Upper lobe of left lung (tissue), 6 donors: ENCODE data around the gene NBAS. TPM values are rescaled to one million over a fixed set of nuclear protein-coding genes. Genes with fewer than 3 reads are reported as not detected.
"Not testable (repeated sequence)": the region's sequence is repeated elsewhere in the genome, so short reads cannot be mapped to it uniquely, and the experiment has no call there.

Experiments
- ATAC-seq, 2 donors: fragments of 200-7000 bp; cut with Tn5 transposase; one replicate each; pipeline ENCODE4 v1.9.1; 2022; ENCODE audit warnings: mild to moderate bottlenecking in 2 of 2, moderate library complexity in 2 of 2; ENCODE audit not compliant: low FRiP score in 2 of 2
- DNase-seq, 2 donors: peaks; one replicate each; pipeline ENCODE4 v3.0.0-alpha.2; 2019 to 2020
- H3K27ac ChIP-seq, 4 donors: fragments of 200-600 bp; sonication (generic); one replicate each; pipeline ENCODE4 v1.5.1; 2016 to 2019
- H3K27me3 ChIP-seq, 4 donors: fragments of 200-600 bp; sonication (generic); one replicate each; pipeline ENCODE4 v1.5.1; 2017 to 2019
- H3K36me3 ChIP-seq, 4 donors: fragments of 200-600 bp; sonication (generic); one replicate each; pipeline ENCODE4 v1.5.1; 2016 to 2019
- H3K4me1 ChIP-seq, 4 donors: fragments of 200-600 bp; sonication (generic); one replicate each; pipeline ENCODE4 v1.5.1; 2018 to 2019
- H3K4me3 ChIP-seq, 4 donors: fragments of 200-600 bp; sonication (generic); one replicate each; pipeline ENCODE4 v1.5.1; 2017 to 2019; ENCODE audit warnings: mild to moderate bottlenecking in 2 of 4, moderate library complexity in 1 of 4
- H3K9me3 ChIP-seq, 4 donors: fragments of 200-600 bp; sonication (generic); one replicate each; pipeline ENCODE4 v1.5.1; 2018 to 2019
- CTCF ChIP-seq, 6 experiments: fragments of 450-650 bp in 4 of 6; fragments of 200-600 bp in 2 of 6; sonication (generic) in 2 of 6; IDR thresholded peaks; one replicate each; pipeline ENCODE4 v1.5.1; 2016 to 2019; ENCODE audit warnings: antibody characterized with exemption in 6 of 6
- EP300 ChIP-seq, 4 donors: sonication (generic); formaldehyde crosslinking; IDR thresholded peaks; one replicate each; pipeline ENCODE4 v1.5.1; 2017; ENCODE audit warnings: antibody characterized with exemption in 4 of 4, control low read depth in 2 of 4
- POLR2A ChIP-seq, 4 donors: fragments of 450-650 bp; IDR thresholded peaks; one replicate each; pipeline ENCODE4 v1.5.1; 2016 to 2017; ENCODE audit warnings: antibody characterized with exemption in 4 of 4, mild to moderate bottlenecking in 2 of 4
- POLR2AphosphoS5 ChIP-seq, 2 donors: sonication (generic); formaldehyde crosslinking; IDR thresholded peaks; one replicate each; pipeline ENCODE4 v1.5.1; 2017; ENCODE audit warnings: antibody characterized with exemption in 2 of 2
- WGBS, 2 donors: methylation state at CpG; one replicate each; pipeline ENCODE4 v1.1.5; 2017 to 2018; 5-methylcytosine and 5-hydroxymethylcytosine counted together
- total RNA-seq, 6 donors: library from RNA; depleted of rRNA in 4 of 6; stranded (reverse); fragments of >200 nt in 4 of 6; gene quantifications; one replicate each; pipeline versions ENCODE4 v1.1.0 to v1.2.1, GENCODE V29; 2016 to 2021
- donor health status: DM: no; HTN: no; CAD: no; lungs with moderate emphysema.
- donor health status: DM: no; HTN: yes; CAD: no; lungs with severe emphysema.

NBAS gene
- total RNA-seq, 6 donors from 2014 or later: 33.2 to 75.5 (median 43.1) TPM

GRCh38 chr2:15544227-15544626 is 16.9 kb downstream of the NBAS start:
- no peaks in the 10 kb centered on the region for H3K9me3 ChIP-seq
- no peak overlapping the region for H3K27ac ChIP-seq
- TF ChIP-seq CTCF (IDR thresholded peaks at IDR 0.05) (no peak), EP300 (IDR thresholded peaks at IDR 0.05) (no peak), POLR2AphosphoS5 (IDR thresholded peaks at IDR 0.05) (no peak), POLR2A (IDR thresholded peaks at IDR 0.05) (no peak)
- no peak for DNase-seq
- H3K4me1 ChIP-seq: no peaks in the 10 kb centered on the region
- ATAC-seq: no peak
- H3K27me3 ChIP-seq: no peaks in the 10 kb centered on the region
- H3K4me3 ChIP-seq: no peak overlapping the region
- 94 to 98% methylated on average over 2 of the region's 2 CpGs for WGBS, 2 donors
- peaks cover 0 to 19% (median 5%) of the 10 kb centered on the region in 4 donors for H3K36me3 ChIP-seq

- H3K4me3 ChIP-seq: no peak overlapping the region
- 92 to 93% methylated on average over 6 of the region's 6 CpGs for WGBS, 2 donors
Measured at GRCh38 chr2:15543541-15543940, 17.6 kb downstream of the NBAS start.

GRCh38 chr2:15543053-15543452 is 18.1 kb downstream of the NBAS start:
- 91 to 94% methylated on average over 3 of the region's 3 CpGs for WGBS, 2 donors
- Histone ChIP-seq H3K36me3 (peaks cover 0 to 15% (median 2%) of the 10 kb centered on the region in 4 donors), H3K4me3 (no peak overlapping the region), H3K27ac (no peak overlapping the region), H3K9me3 (no peaks in the 10 kb centered on the region), H3K27me3 (no peaks in the 10 kb centered on the region), H3K4me1 (no peaks in the 10 kb centered on the region)
- no peak for ATAC-seq
- no peak for DNase-seq
- TF ChIP-seq POLR2A (IDR thresholded peaks at IDR 0.05) (no peak), POLR2AphosphoS5 (IDR thresholded peaks at IDR 0.05) (no peak), EP300 (IDR thresholded peaks at IDR 0.05) (no peak)

More at GRCh38 chr2:15543541-15543940, 17.6 kb downstream of the NBAS start:
- no peak for DNase-seq
- no peak overlapping the region for H3K27ac ChIP-seq
- no peak for ATAC-seq
- TF ChIP-seq EP300 (IDR thresholded peaks at IDR 0.05): no peak
- no peak for TF ChIP-seq CTCF (IDR thresholded peaks at IDR 0.05)
- TF ChIP-seq POLR2AphosphoS5 (IDR thresholded peaks at IDR 0.05): no peak
- no peak for TF ChIP-seq POLR2A (IDR thresholded peaks at IDR 0.05)
- no peaks in the 10 kb centered on the region for H3K9me3 ChIP-seq
- H3K27me3 ChIP-seq: no peaks in the 10 kb centered on the region
- no peaks in the 10 kb centered on the region for H3K4me1 ChIP-seq
- peaks cover 0 to 18% (median 5%) of the 10 kb centered on the region in 4 donors for H3K36me3 ChIP-seq

GRCh38 chr2:15542269-15542668 is 18.9 kb downstream of the NBAS start:
- DNase-seq, H3K4me1 ChIP-seq, ATAC-seq, H3K27me3 ChIP-seq, H3K4me3 ChIP-seq, H3K36me3 ChIP-seq, H3K9me3 ChIP-seq, H3K27ac ChIP-seq: not testable (repeated sequence)
- WGBS, 2 donors: 22 to 90% methylated on average over 1 of the region's 6 CpGs

- not testable (repeated sequence) for H3K9me3 ChIP-seq, ATAC-seq, DNase-seq, H3K27ac ChIP-seq, H3K4me1 ChIP-seq, H3K27me3 ChIP-seq, H3K4me3 ChIP-seq
- H3K36me3 ChIP-seq: peaks cover 0 to 15% (median 2%) of the 10 kb centered on the region in 4 donors
- 78 to 83% methylated on average over 5 of the region's 5 CpGs for WGBS, 2 donors
Measured at GRCh38 chr2:15540523-15540922, 20.6 kb downstream of the NBAS start.

- no peak overlapping the region for H3K27ac ChIP-seq
- H3K27me3 ChIP-seq: no peaks in the 10 kb centered on the region
- no peak overlapping the region for H3K4me3 ChIP-seq
- DNase-seq (no peak), ATAC-seq (no peak)
- no peaks in the 10 kb centered on the region for H3K9me3 ChIP-seq
- H3K36me3 ChIP-seq: peaks cover 0 to 15% (median 2%) of the 10 kb centered on the region in 4 donors
- WGBS, 2 donors: 80 to 91% methylated on average over 3 of the region's 3 CpGs
- no peaks in the 10 kb centered on the region for H3K4me1 ChIP-seq
- TF ChIP-seq CTCF (IDR thresholded peaks at IDR 0.05) (no peak), EP300 (IDR thresholded peaks at IDR 0.05) (no peak), POLR2AphosphoS5 (IDR thresholded peaks at IDR 0.05) (no peak), POLR2A (IDR thresholded peaks at IDR 0.05) (no peak)
Measured at GRCh38 chr2:15539999-15540398, 21.1 kb downstream of the NBAS start.
